ENCODE measurements around the gene PISD.

DNA sequence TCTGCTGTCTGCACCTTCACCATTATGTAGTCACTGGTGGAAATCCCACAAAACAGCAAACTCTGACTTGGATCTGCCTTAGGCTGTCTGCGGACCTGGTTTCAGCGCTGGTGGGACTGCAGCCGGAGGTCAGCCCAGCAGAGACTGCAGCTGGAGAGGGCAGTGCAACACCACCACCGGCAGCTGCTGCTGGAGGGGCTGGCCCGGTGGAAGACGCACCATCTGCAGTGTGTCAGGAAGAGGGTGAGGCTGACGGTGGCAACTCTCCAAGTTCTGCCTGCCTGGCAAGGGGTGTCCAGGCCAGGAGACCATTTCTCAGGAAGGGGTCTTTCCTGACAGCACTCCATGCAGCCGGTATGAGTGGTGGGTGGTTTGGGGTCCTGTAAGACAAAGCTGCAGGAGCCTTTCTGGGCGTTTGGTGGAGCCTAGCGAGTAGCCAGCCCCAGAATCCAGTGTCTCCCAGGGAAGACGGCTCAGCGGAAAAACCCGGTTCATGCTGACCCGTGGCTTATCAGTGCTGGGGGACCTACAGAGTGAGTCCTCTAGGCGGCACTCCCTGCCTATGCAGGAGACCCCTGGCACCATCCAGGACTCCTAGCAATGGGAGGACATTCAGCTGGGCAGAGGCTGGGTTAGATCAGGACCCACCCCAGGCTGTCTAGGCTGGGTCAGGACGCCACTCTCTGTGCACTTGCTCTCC is 50.8 kb downstream of the PISD start:
- TF ChIP-seq, protein P1, sequence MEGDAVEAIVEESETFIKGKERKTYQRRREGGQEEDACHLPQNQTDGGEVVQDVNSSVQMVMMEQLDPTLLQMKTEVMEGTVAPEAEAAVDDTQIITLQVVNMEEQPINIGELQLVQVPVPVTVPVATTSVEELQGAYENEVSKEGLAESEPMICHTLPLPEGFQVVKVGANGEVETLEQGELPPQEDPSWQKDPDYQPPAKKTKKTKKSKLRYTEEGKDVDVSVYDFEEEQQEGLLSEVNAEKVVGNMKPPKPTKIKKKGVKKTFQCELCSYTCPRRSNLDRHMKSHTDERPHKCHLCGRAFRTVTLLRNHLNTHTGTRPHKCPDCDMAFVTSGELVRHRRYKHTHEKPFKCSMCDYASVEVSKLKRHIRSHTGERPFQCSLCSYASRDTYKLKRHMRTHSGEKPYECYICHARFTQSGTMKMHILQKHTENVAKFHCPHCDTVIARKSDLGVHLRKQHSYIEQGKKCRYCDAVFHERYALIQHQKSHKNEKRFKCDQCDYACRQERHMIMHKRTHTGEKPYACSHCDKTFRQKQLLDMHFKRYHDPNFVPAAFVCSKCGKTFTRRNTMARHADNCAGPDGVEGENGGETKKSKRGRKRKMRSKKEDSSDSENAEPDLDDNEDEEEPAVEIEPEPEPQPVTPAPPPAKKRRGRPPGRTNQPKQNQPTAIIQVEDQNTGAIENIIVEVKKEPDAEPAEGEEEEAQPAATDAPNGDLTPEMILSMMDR (IDR thresholded peaks at IDR 0.05) = no peak
- TF ChIP-seq POLR2A (IDR thresholded peaks at IDR 0.05) = no peak

Measured in adrenal gland (tissue), 5 donors.